ENCODE data around the gene RTN3. TPM values are rescaled to one million over a fixed set of nuclear protein-coding genes. Genes with fewer than 3 reads are reported as not detected.

RTN3 gene
- 43.7 and 45.6 TPM in 2 replicates for total RNA-seq

GRCh38 chr11:63681321-63682065 lies at the start of gene RTN3:
Gene RTN3 (plus strand): TSS chr11:63681500. CDS start chr11:63681637, 137 bp downstream.

GRCh38 chr11:63671322-63672155 lies 9.8 kb upstream of the RTN3 start, which contains the start of gene ATL3:
Gene ATL3 (minus strand): TSS chr11:63671376. CDS start chr11:63671335, 41 bp downstream.

GRCh38 chr11:63768237-63769041 lies 87.1 kb downstream of the RTN3 start, which contains the start of gene ZFTA:
Gene ZFTA (minus strand): TSS chr11:63768775. CDS start chr11:63768622, 153 bp downstream.

Other genes starting within 250 kb of the RTN3 start
- not detected in 2 replicates for gene PLAAT5, start 190.3 kb upstream of the RTN3 start, total RNA-seq
- not detected in 2 replicates for gene LGALS12, start 175.4 kb upstream of the RTN3 start, total RNA-seq
- 4.8 and 6.3 TPM in 2 replicates for gene PLAAT4, start 144.7 kb upstream of the RTN3 start, total RNA-seq
- 0.17 TPM in 1 of 2 replicates, not detected in the other for gene PLAAT2, start 118.1 kb upstream of the RTN3 start, total RNA-seq
- 102 and 120 TPM in 2 replicates for gene PLAAT3, start 67.1 kb upstream of the RTN3 start, total RNA-seq
- 107 and 110 TPM in 2 replicates for gene ATL3, start 10.1 kb upstream of the RTN3 start, total RNA-seq
- 7.9 and 13.8 TPM in 2 replicates for gene ZFTA, start 87.3 kb downstream of the RTN3 start, total RNA-seq
- gene SPINDOC, start 132.0 kb downstream of the RTN3 start, total RNA-seq = 7.3 and 9.2 TPM in 2 replicates
- 8.5 and 9.3 TPM in 2 replicates for gene MARK2, start 157.6 kb downstream of the RTN3 start, total RNA-seq
- under 0.01 and 0.26 TPM in 2 replicates for gene RCOR2, start 235.7 kb downstream of the RTN3 start, total RNA-seq

Measured in dermis lymphatic vessel endothelial cell (primary cell).